K562 (cell line): Measurements from ENCODE around the gene SUCO. TPM values are rescaled to one million over a fixed set of nuclear protein-coding genes. Genes with fewer than 3 reads are reported as not detected.
A peak's percentile ranks its signal among the peaks of the same experiment; 100 is the strongest.

Source experiments
- BCOR ChIP-seq: fragments of 450-650 bp; IDR thresholded peaks from 2 replicates; pipeline ENCODE4 v1.6.1; 2016
- BRD4 ChIP-seq: fragments of 200-600 bp; sonication (generic); IDR thresholded peaks from 2 replicates; pipeline ENCODE4 v1.6.1; 2017; ENCODE audit warnings: inconsistent platforms
- DDX20 ChIP-seq: fragments of 450-650 bp; IDR thresholded peaks from 2 replicates; pipeline ENCODE4 v1.6.1; 2016; ENCODE audit warnings: missing genetic modification characterization, low read depth, mild to moderate bottlenecking, missing compliant biosample characterization, moderate library complexity
- L3MBTL2 ChIP-seq: fragments of 450-650 bp; IDR thresholded peaks from 2 replicates; pipeline ENCODE4 v1.6.1; 2016; ENCODE audit warnings: mild to moderate bottlenecking, moderate library complexity
- NFXL1 ChIP-seq: fragments of 450-650 bp; formaldehyde crosslinking; IDR thresholded peaks from 2 replicates; pipeline ENCODE4 v1.4.0; 2021; ENCODE audit warnings: mild to moderate bottlenecking
- SAFB2 ChIP-seq: fragments of 200-400 bp; formaldehyde crosslinking; IDR thresholded peaks from 2 replicates; pipeline ENCODE4 v1.6.1; 2018; ENCODE audit warnings: borderline replicate concordance, low read length, low read depth, moderate library complexity; ENCODE audit not compliant: severe bottlenecking
- SRF ChIP-seq, 2 experiments: fragments of 250-450, 450-650 bp in 1 of 2; sonication (Bioruptor Pico) in 1 of 2; sonication (generic) in 1 of 2; formaldehyde crosslinking; IDR thresholded peaks; 2 replicates each; pipeline versions ENCODE4 v1.5.0 to v1.5.1; 2020 to 2022; ENCODE audit warnings: mild to moderate bottlenecking in 1 of 2, missing genetic modification reagents in 1 of 2
- YBX1 ChIP-seq: fragments of 450-650 bp; IDR thresholded peaks from 2 replicates; pipeline ENCODE4 v1.7.1; 2016; ENCODE audit warnings: mild to moderate bottlenecking
- ZFP36 ChIP-seq: fragments of 150-350 bp; IDR thresholded peaks from 2 replicates; pipeline ENCODE4 v1.6.1; 2018; ENCODE audit warnings: low read length, low read depth; ENCODE audit not compliant: partially characterized antibody
- ZNF124 ChIP-seq: sonication (generic); formaldehyde crosslinking; IDR thresholded peaks from 2 replicates; pipeline ENCODE4 v1.8.1; 2022; ENCODE audit warnings: missing genetic modification reagents
- ZNF140 ChIP-seq: fragments of 250-450 bp; sonication (Bioruptor Pico); IDR thresholded peaks from 2 replicates; pipeline ENCODE4 v1.8.0; 2021; ENCODE audit warnings: moderate library complexity, mild to moderate bottlenecking, inconsistent platforms
- ZNF699 ChIP-seq: fragments of 250-450 bp; sonication (Bioruptor Pico); IDR thresholded peaks from 2 replicates; pipeline ENCODE4 v1.8.0; 2021; ENCODE audit warnings: mild to moderate bottlenecking, moderate library complexity; ENCODE audit not compliant: insufficient replicate concordance
- ZSCAN32 ChIP-seq: fragments of 450-650 bp; formaldehyde crosslinking; IDR thresholded peaks from 2 replicates; pipeline ENCODE4 v1.4.0; 2020; ENCODE audit warnings: mild to moderate bottlenecking, moderate library complexity
- polyA plus RNA-seq, 8 experiments: library from polyadenylated mRNA; depleted of rRNA in 4 of 8; stranded (reverse) in 5 of 8; unstranded in 3 of 8; fragments of >200 nt; fragmentation: Nextera tagmentation in 2 of 8; fragmentation: Illumina TruSeq in 1 of 8; extraction: Ambion mirVana in 2 of 8; extraction: Trizol in 1 of 8; gene quantifications; 2 replicates each; pipeline versions ENCODE4 v1.2.1 to v1.2.3, GENCODE V29; 2011 to 2014; ENCODE audit warnings: inconsistent platforms in 1 of 8, missing spikeins in 1 of 8
- total RNA-seq, 7 experiments: library from RNA; depleted of rRNA in 6 of 7; stranded (reverse); fragments of >200 nt in 6 of 7; fragmentation: Illumina TruSeq in 2 of 7; extraction: Trizol in 2 of 7; gene quantifications; 2 replicates each; pipeline versions ENCODE4 v1.2.1 to v1.2.3, GENCODE V29; 2011 to 2021; ENCODE audit warnings: low replicate concordance in 1 of 7
- TF ChIP-seq, protein P1 (sequence below): fragments of 450-650 bp; conservative IDR thresholded peaks from 2 replicates; pipeline ENCODE4 v1.6.1; 2016; ENCODE audit warnings: missing genetic modification characterization, low read depth, mild to moderate bottlenecking, control low read depth, missing compliant biosample characterization
- TF ChIP-seq, protein P2 (sequence below): fragments of 450-650 bp; formaldehyde crosslinking; IDR thresholded peaks from 2 replicates; pipeline ENCODE4 v1.4.0; 2022; ENCODE audit warnings: missing genetic modification characterization
- TF ChIP-seq, protein P3 (sequence below): fragments of 250-450 bp; sonication (Bioruptor Pico); IDR thresholded peaks from 2 replicates; pipeline ENCODE4 v1.4.0; 2020; ENCODE audit warnings: mild to moderate bottlenecking, moderate library complexity

The SUCO gene
- total and polyA plus RNA-seq, 9 of the 15 experiments (the other 6 are each of a cell fraction or from before 2014, with no cell fraction given), result 2.5 to 20.6 (median 14.3) TPM

DNA sequence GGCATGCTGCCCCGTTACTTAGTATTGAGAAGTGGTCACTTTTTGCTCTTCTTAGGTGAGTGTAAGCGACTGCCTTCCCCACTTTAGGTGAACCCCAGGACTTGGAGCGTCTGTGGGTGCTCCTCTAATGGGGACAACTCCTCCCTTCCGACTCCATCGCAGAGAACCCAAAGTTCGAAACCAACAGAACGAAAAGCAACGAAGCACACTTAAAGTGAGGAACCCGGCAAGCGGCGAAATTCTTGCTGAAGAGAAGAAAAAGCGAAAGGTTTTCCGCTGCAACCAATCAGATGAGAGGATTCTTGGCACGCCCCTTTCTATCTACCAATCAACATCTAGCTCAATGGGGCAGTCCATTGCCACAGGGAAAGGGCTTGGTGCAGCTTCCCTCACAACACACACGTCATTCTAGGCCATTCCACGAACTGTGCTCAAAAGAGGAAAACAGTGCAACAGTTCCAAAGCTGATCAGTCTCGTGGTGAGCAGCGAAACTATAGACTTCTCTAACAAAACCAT is 709 bp upstream of the SUCO start (continued):
- peak; percentile 46 for TF ChIP-seq L3MBTL2
- TF ChIP-seq, protein P1, sequence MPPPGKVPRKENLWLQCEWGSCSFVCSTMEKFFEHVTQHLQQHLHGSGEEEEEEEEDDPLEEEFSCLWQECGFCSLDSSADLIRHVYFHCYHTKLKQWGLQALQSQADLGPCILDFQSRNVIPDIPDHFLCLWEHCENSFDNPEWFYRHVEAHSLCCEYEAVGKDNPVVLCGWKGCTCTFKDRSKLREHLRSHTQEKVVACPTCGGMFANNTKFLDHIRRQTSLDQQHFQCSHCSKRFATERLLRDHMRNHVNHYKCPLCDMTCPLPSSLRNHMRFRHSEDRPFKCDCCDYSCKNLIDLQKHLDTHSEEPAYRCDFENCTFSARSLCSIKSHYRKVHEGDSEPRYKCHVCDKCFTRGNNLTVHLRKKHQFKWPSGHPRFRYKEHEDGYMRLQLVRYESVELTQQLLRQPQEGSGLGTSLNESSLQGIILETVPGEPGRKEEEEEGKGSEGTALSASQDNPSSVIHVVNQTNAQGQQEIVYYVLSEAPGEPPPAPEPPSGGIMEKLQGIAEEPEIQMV (tag), result no peak
- TF ChIP-seq DDX20 (tag), result no peak
- no peak for TF ChIP-seq ZNF124 (CRISPR knock-in tag)
- no peak for TF ChIP-seq SAFB2
- TF ChIP-seq ZNF140 (CRISPR knock-in tag), result no peak
- TF ChIP-seq BCOR, result no peak; the same call in 1 of the 2 replicates
- TF ChIP-seq ZNF699 (CRISPR knock-in tag), result no peak
- no peak for TF ChIP-seq NFXL1 (CRISPR knock-in tag)
- peak; percentile 73 for TF ChIP-seq ZSCAN32
- no peak for TF ChIP-seq ZFP36
- TF ChIP-seq, protein P2, sequence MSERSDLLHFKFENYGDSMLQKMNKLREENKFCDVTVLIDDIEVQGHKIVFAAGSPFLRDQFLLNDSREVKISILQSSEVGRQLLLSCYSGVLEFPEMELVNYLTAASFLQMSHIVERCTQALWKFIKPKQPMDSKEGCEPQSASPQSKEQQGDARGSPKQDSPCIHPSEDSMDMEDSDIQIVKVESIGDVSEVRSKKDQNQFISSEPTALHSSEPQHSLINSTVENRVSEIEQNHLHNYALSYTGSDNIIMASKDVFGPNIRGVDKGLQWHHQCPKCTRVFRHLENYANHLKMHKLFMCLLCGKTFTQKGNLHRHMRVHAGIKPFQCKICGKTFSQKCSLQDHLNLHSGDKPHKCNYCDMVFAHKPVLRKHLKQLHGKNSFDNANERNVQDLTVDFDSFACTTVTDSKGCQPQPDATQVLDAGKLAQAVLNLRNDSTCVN (CRISPR knock-in tag), result peak; percentile 92; the same call in 1 of the 2 replicates
- TF ChIP-seq YBX1, result no peak
- TF ChIP-seq SRF (CRISPR knock-in tag; IDR thresholded peaks at IDR 0.05), result no peak
- TF ChIP-seq BRD4, result no peak; the same call in 1 of the 2 replicates
- TF ChIP-seq, protein P3, sequence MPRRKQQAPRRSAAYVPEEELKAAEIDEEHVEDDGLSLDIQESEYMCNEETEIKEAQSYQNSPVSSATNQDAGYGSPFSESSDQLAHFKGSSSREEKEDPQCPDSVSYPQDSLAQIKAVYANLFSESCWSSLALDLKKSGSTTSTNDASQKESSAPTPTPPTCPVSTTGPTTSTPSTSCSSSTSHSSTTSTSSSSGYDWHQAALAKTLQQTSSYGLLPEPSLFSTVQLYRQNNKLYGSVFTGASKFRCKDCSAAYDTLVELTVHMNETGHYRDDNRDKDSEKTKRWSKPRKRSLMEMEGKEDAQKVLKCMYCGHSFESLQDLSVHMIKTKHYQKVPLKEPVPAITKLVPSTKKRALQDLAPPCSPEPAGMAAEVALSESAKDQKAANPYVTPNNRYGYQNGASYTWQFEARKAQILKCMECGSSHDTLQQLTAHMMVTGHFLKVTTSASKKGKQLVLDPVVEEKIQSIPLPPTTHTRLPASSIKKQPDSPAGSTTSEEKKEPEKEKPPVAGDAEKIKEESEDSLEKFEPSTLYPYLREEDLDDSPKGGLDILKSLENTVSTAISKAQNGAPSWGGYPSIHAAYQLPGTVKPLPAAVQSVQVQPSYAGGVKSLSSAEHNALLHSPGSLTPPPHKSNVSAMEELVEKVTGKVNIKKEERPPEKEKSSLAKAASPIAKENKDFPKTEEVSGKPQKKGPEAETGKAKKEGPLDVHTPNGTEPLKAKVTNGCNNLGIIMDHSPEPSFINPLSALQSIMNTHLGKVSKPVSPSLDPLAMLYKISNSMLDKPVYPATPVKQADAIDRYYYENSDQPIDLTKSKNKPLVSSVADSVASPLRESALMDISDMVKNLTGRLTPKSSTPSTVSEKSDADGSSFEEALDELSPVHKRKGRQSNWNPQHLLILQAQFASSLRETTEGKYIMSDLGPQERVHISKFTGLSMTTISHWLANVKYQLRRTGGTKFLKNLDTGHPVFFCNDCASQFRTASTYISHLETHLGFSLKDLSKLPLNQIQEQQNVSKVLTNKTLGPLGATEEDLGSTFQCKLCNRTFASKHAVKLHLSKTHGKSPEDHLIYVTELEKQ (CRISPR knock-in tag), result no peak
